Smooth muscle cell (in vitro differentiated cells): ENCODE results near the gene APBB1IP. TPM values are rescaled to one million over a fixed set of nuclear protein-coding genes. Genes with fewer than 3 reads are reported as not detected.

ENCODE experiments used
- DNase-seq: peaks from one replicate; lab custom pipeline; 2025; ENCODE audit not compliant: unreplicated experiment; lab: John Stamatoyannopoulos, UW
- H2AFZ ChIP-seq: fragments of 200-600 bp; sonication (generic); 2 replicates; pipeline ENCODE4 v1.6.0; 2016; ENCODE audit warnings: antibody characterized with exemption, low read depth, mild to moderate bottlenecking
- H3F3A ChIP-seq: fragments of 200-600 bp; sonication (generic); 2 replicates; pipeline ENCODE4 v1.6.0; 2017; ENCODE audit warnings: antibody characterized with exemption, low read depth
- H3K27ac ChIP-seq: fragments of 200-600 bp; sonication (generic); 2 replicates; pipeline ENCODE4 v1.5.1; 2016; ENCODE audit warnings: low read depth, mild to moderate bottlenecking
- H3K27me3 ChIP-seq: fragments of 200-600 bp; sonication (generic); 2 replicates; pipeline ENCODE4 v1.6.1; 2016; ENCODE audit warnings: low read depth, mild to moderate bottlenecking
- H3K36me3 ChIP-seq: fragments of 200-600 bp; sonication (generic); 2 replicates; pipeline ENCODE4 v1.5.1; 2016; ENCODE audit warnings: low read depth
- H3K4me1 ChIP-seq: fragments of 200-600 bp; sonication (generic); 2 replicates; pipeline ENCODE4 v1.5.1; 2016; ENCODE audit warnings: low read depth
- H3K4me2 ChIP-seq: fragments of 200-600 bp; sonication (generic); 2 replicates; pipeline ENCODE4 v1.6.0; 2016; ENCODE audit warnings: mild to moderate bottlenecking
- H3K4me3 ChIP-seq: fragments of 200-600 bp; sonication (generic); 2 replicates; pipeline ENCODE4 v1.5.1; 2016; ENCODE audit warnings: mild to moderate bottlenecking
- H3K79me2 ChIP-seq: fragments of 200-600 bp; sonication (generic); 2 replicates; pipeline ENCODE4 v1.6.0; 2016; ENCODE audit warnings: low read depth, mild to moderate bottlenecking
- H3K9ac ChIP-seq: fragments of 200-600 bp; sonication (generic); 2 replicates; pipeline ENCODE4 v1.6.0; 2016; ENCODE audit warnings: low read depth
- H3K9me3 ChIP-seq: fragments of 200-600 bp; sonication (generic); replicated peaks from 2 replicates; pipeline ENCODE4 v1.5.1; 2016; ENCODE audit warnings: low read depth
- H4K20me1 ChIP-seq: fragments of 200-600 bp; sonication (generic); 2 replicates; pipeline ENCODE4 v1.6.0; 2016; ENCODE audit warnings: low read depth
- WGBS: methylation state at CpG from one replicate; pipeline ENCODE4 v1.1.7; 2016; ENCODE audit warnings: low lambda C conversion rate; 5-methylcytosine and 5-hydroxymethylcytosine counted together
- polyA plus RNA-seq: library from polyadenylated mRNA; unstranded; fragments of >200 nt; fragmentation: Nextera tagmentation; extraction: Ambion mirVana; gene quantifications from 2 replicates; pipeline ENCODE4 v1.2.1, GENCODE V29; 2016
- total RNA-seq: library from RNA; depleted of rRNA; stranded (reverse); fragments of >200 nt; gene quantifications from 2 replicates; pipeline ENCODE4 v1.2.3, GENCODE V29; 2014
- TF ChIP-seq, protein P1 (sequence below): fragments of 200-600 bp; sonication (generic); IDR thresholded peaks from 2 replicates; pipeline ENCODE4 v1.5.1; 2017; ENCODE audit warnings: borderline replicate concordance, mild to moderate bottlenecking, antibody characterized with exemption; ENCODE audit not compliant: insufficient read depth, poor library complexity, severe bottlenecking

The APBB1IP gene
- total and polyA plus RNA-seq, 2 experiments from 2014 or later: 0.36 to 0.39 TPM

DNA sequence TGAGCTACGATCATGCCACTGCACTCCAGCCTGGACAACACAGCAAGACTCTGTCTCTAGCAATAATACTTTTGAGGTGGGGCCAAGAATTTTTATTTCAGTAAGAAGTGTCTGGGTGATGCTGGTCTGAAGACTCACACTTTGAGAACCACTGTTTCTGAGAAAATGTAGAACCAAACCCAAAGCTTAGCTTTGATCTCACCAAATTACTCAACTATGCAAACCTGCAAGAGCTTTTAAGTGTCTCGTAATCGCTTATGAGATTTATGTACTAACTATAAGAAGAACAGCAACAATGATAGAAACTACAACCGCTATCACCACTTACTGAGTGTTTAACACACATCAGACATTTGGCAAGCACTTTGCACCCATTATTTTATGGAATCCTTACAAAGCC lies 29.5 kb downstream of the APBB1IP start:
- H3K9ac ChIP-seq: no peak overlapping the region
- H3K4me2 ChIP-seq: no peak overlapping the region
- no peak for DNase-seq
- H3K4me3 ChIP-seq: no peak overlapping the region
- H3K36me3 ChIP-seq: no peaks in the 10 kb centered on the region
- H3K4me1 ChIP-seq: no peaks in the 10 kb centered on the region
- no peaks in the 10 kb centered on the region for H3K79me2 ChIP-seq
- no peaks in the 10 kb centered on the region for H3K27me3 ChIP-seq
- no peaks in the 10 kb centered on the region for H4K20me1 ChIP-seq
- H3K9me3 ChIP-seq: no peaks in the 10 kb centered on the region
- WGBS: 98% methylated on average over 4 of the region's 4 CpGs
- TF ChIP-seq, protein P1, sequence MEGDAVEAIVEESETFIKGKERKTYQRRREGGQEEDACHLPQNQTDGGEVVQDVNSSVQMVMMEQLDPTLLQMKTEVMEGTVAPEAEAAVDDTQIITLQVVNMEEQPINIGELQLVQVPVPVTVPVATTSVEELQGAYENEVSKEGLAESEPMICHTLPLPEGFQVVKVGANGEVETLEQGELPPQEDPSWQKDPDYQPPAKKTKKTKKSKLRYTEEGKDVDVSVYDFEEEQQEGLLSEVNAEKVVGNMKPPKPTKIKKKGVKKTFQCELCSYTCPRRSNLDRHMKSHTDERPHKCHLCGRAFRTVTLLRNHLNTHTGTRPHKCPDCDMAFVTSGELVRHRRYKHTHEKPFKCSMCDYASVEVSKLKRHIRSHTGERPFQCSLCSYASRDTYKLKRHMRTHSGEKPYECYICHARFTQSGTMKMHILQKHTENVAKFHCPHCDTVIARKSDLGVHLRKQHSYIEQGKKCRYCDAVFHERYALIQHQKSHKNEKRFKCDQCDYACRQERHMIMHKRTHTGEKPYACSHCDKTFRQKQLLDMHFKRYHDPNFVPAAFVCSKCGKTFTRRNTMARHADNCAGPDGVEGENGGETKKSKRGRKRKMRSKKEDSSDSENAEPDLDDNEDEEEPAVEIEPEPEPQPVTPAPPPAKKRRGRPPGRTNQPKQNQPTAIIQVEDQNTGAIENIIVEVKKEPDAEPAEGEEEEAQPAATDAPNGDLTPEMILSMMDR: no peak
- no peak overlapping the region for H3K27ac ChIP-seq
- H2AFZ ChIP-seq: no peak overlapping the region
- H3F3A ChIP-seq: no peaks in the 10 kb centered on the region

DNA sequence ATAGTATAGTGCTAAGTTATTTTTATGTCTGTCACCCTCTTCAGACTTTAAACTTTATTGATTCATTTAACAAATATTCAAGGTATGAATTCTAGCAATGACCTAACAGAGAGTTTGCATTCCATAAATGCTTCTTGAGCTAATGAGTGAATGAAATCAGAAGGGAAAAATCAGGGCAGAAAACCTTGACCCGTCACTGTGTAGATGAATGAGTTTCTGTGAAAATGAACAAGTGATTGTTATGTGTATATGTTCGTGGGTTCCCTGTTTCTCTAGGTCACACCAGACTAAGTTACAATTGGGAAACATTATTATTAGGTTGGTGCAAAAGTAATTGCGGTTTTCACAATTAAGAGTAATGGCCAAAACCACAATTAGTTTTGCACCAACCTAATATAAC lies 30.1 kb downstream of the APBB1IP start:
- Histone ChIP-seq H3F3A (no peaks in the 10 kb centered on the region), H3K79me2 (no peaks in the 10 kb centered on the region), H2AFZ (no peak overlapping the region), H3K4me2 (no peak overlapping the region), H3K9ac (no peak overlapping the region), H3K36me3 (no peaks in the 10 kb centered on the region), H3K27ac (no peak overlapping the region), H3K4me1 (no peaks in the 10 kb centered on the region), H3K27me3 (no peaks in the 10 kb centered on the region), H3K4me3 (no peak overlapping the region), H3K9me3 (no peaks in the 10 kb centered on the region), H4K20me1 (no peaks in the 10 kb centered on the region)
- no peak for DNase-seq
- WGBS: 75% methylated on average over 3 of the region's 3 CpGs
- TF ChIP-seq, protein P1: no peak

DNA sequence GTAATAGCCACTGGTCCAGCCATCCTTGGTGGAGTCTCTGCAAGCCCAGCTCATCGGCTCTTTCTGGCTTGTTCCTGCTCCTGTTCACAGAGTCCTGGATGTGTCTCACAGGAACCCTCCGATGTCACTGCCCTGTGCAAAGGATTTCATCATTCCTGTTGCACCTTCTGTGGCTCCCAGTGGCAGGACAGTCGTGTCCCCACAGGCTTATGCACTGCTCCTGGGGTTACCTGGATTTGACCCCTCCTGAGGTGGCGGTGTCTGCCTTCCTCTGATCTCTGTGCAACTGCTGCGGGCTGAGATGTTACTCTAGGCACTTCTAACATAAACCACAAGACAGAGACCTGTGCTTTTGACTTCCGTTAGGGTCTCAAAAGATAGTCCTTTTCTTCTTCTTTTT lies 30.6 kb downstream of the APBB1IP start:
- no peak for DNase-seq
- 77% methylated on average over 6 of the region's 6 CpGs for WGBS
- no peak overlapping the region for H3K4me2 ChIP-seq

DNA sequence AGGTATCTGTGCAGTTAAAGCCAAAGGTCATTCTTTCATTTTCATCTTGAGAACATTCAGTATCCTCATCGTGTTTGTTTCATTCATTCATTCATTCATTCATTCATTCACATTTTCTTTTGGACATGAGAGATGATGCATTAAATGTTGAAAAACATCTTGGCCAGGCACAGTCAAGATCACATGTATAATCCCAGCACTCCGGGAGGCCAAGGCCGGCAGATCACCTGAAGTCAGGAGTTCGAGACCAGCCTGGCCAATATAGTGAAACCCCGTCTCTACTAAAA lies 34.3 kb downstream of the APBB1IP start:
- H3K9me3 ChIP-seq: no peaks in the 10 kb centered on the region
- H3K9ac ChIP-seq: no peak overlapping the region
- no peaks in the 10 kb centered on the region for H4K20me1 ChIP-seq
- DNase-seq: no peak
- no peaks in the 10 kb centered on the region for H3K79me2 ChIP-seq
- no peak overlapping the region for H3K27ac ChIP-seq
- no peaks in the 10 kb centered on the region for H3K36me3 ChIP-seq
- H3K4me2 ChIP-seq: no peak overlapping the region
- H3F3A ChIP-seq: no peaks in the 10 kb centered on the region
- H2AFZ ChIP-seq: no peak overlapping the region
- H3K4me1 ChIP-seq: no peaks in the 10 kb centered on the region
- TF ChIP-seq, protein P1: no peak
- 95% methylated on average over 5 of the region's 5 CpGs for WGBS
- H3K27me3 ChIP-seq: no peaks in the 10 kb centered on the region
- no peak overlapping the region for H3K4me3 ChIP-seq

More for the DNA sequence above, 30.6 kb downstream of the APBB1IP start:
- Histone ChIP-seq H2AFZ (no peak overlapping the region), H3K4me1 (no peaks in the 10 kb centered on the region), H3K4me3 (no peak overlapping the region), H3K9me3 (no peaks in the 10 kb centered on the region), H3K27ac (no peak overlapping the region), H3K27me3 (no peaks in the 10 kb centered on the region), H4K20me1 (no peaks in the 10 kb centered on the region), H3K9ac (no peak overlapping the region), H3K79me2 (no peaks in the 10 kb centered on the region), H3F3A (no peaks in the 10 kb centered on the region), H3K36me3 (no peaks in the 10 kb centered on the region)
- TF ChIP-seq, protein P1: no peak
